ENCODE results near the gene DMD. TPM values are rescaled to one million over a fixed set of nuclear protein-coding genes. Genes with fewer than 3 reads are reported as not detected.

The DMD gene
- total RNA-seq, 1 experiment from 2014 or later = 47.2 TPM

GRCh38 chrX:31606771-31607170, 1604.6 kb downstream of the DMD start:
- no peaks in the 10 kb centered on the region for H3K36me3 ChIP-seq (ENCODE audit: control insufficient read depth, insufficient read depth, low read length)
- no peak overlapping the region for H3K4me3 ChIP-seq (ENCODE audit: low read depth, low read length)
- DNase-seq = no peak
- no TSS peak for BruUV-seq (replicated peaks)
- intact Hi-C loops (cut with micrococcal nuclease; ENCODE audit: unreplicated experiment) = no loop called here
- ChIA-PET POLR2A (no interaction called here), CTCF (no interaction called here)
- H3K4me1 ChIP-seq = no peaks in the 10 kb centered on the region
- no peaks in the 10 kb centered on the region for H3K9me3 ChIP-seq
- H3K4me1 Mint-ChIP-seq (ENCODE audit: low read depth, unreplicated experiment) = peaks cover 7% of the 10 kb centered on the region
- no peak overlapping the region for H3K4me3 Mint-ChIP-seq (ENCODE audit: unreplicated experiment)
- no peaks in the 10 kb centered on the region for H3K9me3 Mint-ChIP-seq (ENCODE audit: unreplicated experiment)
- H3K27ac Mint-ChIP-seq (ENCODE audit: unreplicated experiment) = no peak overlapping the region
- TF ChIP-seq CTCF (IDR thresholded peaks at IDR 0.05; ENCODE audit: insufficient read depth in 1 of 2, low read depth in 1 of 2, low read length in 1 of 2, severe bottlenecking in 1 of 2, unreplicated experiment in 1 of 2) = no peak
- H3K27me3 Mint-ChIP-seq (ENCODE audit: insufficient read depth, unreplicated experiment) = no peaks in the 10 kb centered on the region
- H3K27me3 ChIP-seq (replicated peaks; ENCODE audit: control insufficient read depth, insufficient read depth, low read length) = no peaks in the 10 kb centered on the region
- H3K36me3 Mint-ChIP-seq (ENCODE audit: insufficient read depth, unreplicated experiment) = peaks cover 6% of the 10 kb centered on the region

GRCh38 chrX:31604629-31605221, 1606.6 kb downstream of the DMD start:
- no peaks in the 10 kb centered on the region for H3K27me3 Mint-ChIP-seq (ENCODE audit: insufficient read depth, unreplicated experiment)
- no peaks in the 10 kb centered on the region for H3K9me3 Mint-ChIP-seq (ENCODE audit: unreplicated experiment)
- intact Hi-C loops (cut with micrococcal nuclease; ENCODE audit: unreplicated experiment) = no loop called here
- peaks cover 1% of the 10 kb centered on the region for H3K4me1 Mint-ChIP-seq (ENCODE audit: low read depth, unreplicated experiment)
- no peaks in the 10 kb centered on the region for H3K36me3 ChIP-seq (ENCODE audit: control insufficient read depth, insufficient read depth, low read length)
- no peaks in the 10 kb centered on the region for H3K27me3 ChIP-seq (replicated peaks; ENCODE audit: control insufficient read depth, insufficient read depth, low read length)
- H3K27ac Mint-ChIP-seq (ENCODE audit: unreplicated experiment) = no peak overlapping the region
- ChIA-PET POLR2A (no interaction called here), CTCF (no interaction called here)
- no TSS peak for BruUV-seq (replicated peaks)
- no peak overlapping the region for H3K4me3 ChIP-seq (ENCODE audit: low read depth, low read length)
- no peak for TF ChIP-seq CTCF (IDR thresholded peaks at IDR 0.05; ENCODE audit: insufficient read depth in 1 of 2, low read depth in 1 of 2, low read length in 1 of 2, severe bottlenecking in 1 of 2, unreplicated experiment in 1 of 2)
- no peak for DNase-seq
- no peak overlapping the region for H3K4me3 Mint-ChIP-seq (ENCODE audit: unreplicated experiment)
- no peaks in the 10 kb centered on the region for H3K4me1 ChIP-seq
- H3K36me3 Mint-ChIP-seq (ENCODE audit: insufficient read depth, unreplicated experiment) = peaks cover 1% of the 10 kb centered on the region
- no peaks in the 10 kb centered on the region for H3K9me3 ChIP-seq

GRCh38 chrX:31603411-31604120, 1607.8 kb downstream of the DMD start:
- Mint-ChIP-seq H3K27me3 (ENCODE audit: insufficient read depth, unreplicated experiment) (no peaks in the 10 kb centered on the region), H3K27ac (ENCODE audit: unreplicated experiment) (no peak overlapping the region), H3K4me1 (ENCODE audit: low read depth, unreplicated experiment) (no peaks in the 10 kb centered on the region), H3K36me3 (ENCODE audit: insufficient read depth, unreplicated experiment) (no peaks in the 10 kb centered on the region), H3K4me3 (ENCODE audit: unreplicated experiment) (no peak overlapping the region), H3K9me3 (ENCODE audit: unreplicated experiment) (no peaks in the 10 kb centered on the region)
- ChIA-PET CTCF (no interaction called here), POLR2A (no interaction called here)
- Histone ChIP-seq H3K4me3 (ENCODE audit: low read depth, low read length) (no peak overlapping the region), H3K9me3 (no peaks in the 10 kb centered on the region), H3K36me3 (ENCODE audit: control insufficient read depth, insufficient read depth, low read length) (no peaks in the 10 kb centered on the region), H3K4me1 (no peaks in the 10 kb centered on the region), H3K27me3 (replicated peaks; ENCODE audit: control insufficient read depth, insufficient read depth, low read length) (no peaks in the 10 kb centered on the region)
- no peak for TF ChIP-seq CTCF (IDR thresholded peaks at IDR 0.05; ENCODE audit: insufficient read depth in 1 of 2, low read depth in 1 of 2, low read length in 1 of 2, severe bottlenecking in 1 of 2, unreplicated experiment in 1 of 2)
- intact Hi-C loops (cut with micrococcal nuclease; ENCODE audit: unreplicated experiment) = no loop called here
- BruUV-seq (replicated peaks) = no TSS peak
- DNase-seq = no peak

Data from Caco-2 (cell line).